ENCODE measurements around the gene MESP2. TPM values are rescaled to one million over a fixed set of nuclear protein-coding genes. Genes with fewer than 3 reads are reported as not detected.

The MESP2 gene
- total RNA-seq, 1 experiment from 2014 or later, result 0.28 TPM

GRCh38 chr15:89756897-89757296 is 19.2 kb upstream of the MESP2 start:
- Histone ChIP-seq H2BK120ac (ENCODE audit: low read depth, low read length, poor library complexity, severe bottlenecking) (no peak overlapping the region), H2BK20ac (ENCODE audit: low read depth, low read length, poor library complexity, severe bottlenecking) (no peak overlapping the region), H2BK15ac (ENCODE audit: low read depth, low read length) (no peak overlapping the region), H2AFZ (ENCODE audit: low read length) (no peak overlapping the region), H2AK5ac (ENCODE audit: insufficient read length, low read length) (no peak overlapping the region), H3T11ph (ENCODE audit: low read length) (no peak overlapping the region), H2BK5ac (ENCODE audit: insufficient read length, low read length) (no peak overlapping the region), H3K23ac (ENCODE audit: insufficient read length, low read depth, low read length) (no peak overlapping the region), H3K79me2 (ENCODE audit: insufficient read depth, low read length) (no peaks in the 10 kb centered on the region), H3K27me3 (ENCODE audit: insufficient read depth, low read length) (peaks cover 3% of the 10 kb centered on the region; the same call in 1 of the 2 replicates), H3K27ac (ENCODE audit: insufficient read length, low read depth, low read length) (no peak overlapping the region), H3K9me3 (ENCODE audit: control insufficient read depth, low read depth, low read length) (no peaks in the 10 kb centered on the region), H3K4me2 (ENCODE audit: insufficient read depth, insufficient read length, low read length) (no peak overlapping the region), H3K79me1 (ENCODE audit: insufficient read depth, low read depth, low read length, poor library complexity, severe bottlenecking) (no peaks in the 10 kb centered on the region), H3K23me2 (ENCODE audit: insufficient read length, low read depth, low read length, poor library complexity, severe bottlenecking) (no peaks in the 10 kb centered on the region), H2BK12ac (ENCODE audit: insufficient read length, low read depth, low read length) (no peak overlapping the region), H3K4me1 (ENCODE audit: insufficient read depth, low read length) (no peaks in the 10 kb centered on the region), H4K8ac (replicated peaks; ENCODE audit: insufficient read length, low read depth, low read length) (no peak overlapping the region), H4K5ac (ENCODE audit: insufficient read length, low read depth, low read length) (no peak overlapping the region), H3K18ac (ENCODE audit: insufficient read length, low read depth, low read length) (no peak overlapping the region), H4K91ac (ENCODE audit: insufficient read length, low read depth, low read length) (no peak overlapping the region), H3K4ac (ENCODE audit: low read depth, low read length) (no peak overlapping the region), H3K14ac (ENCODE audit: insufficient read depth, low read length) (no peak overlapping the region), H3K56ac (ENCODE audit: insufficient read length, low read depth, low read length) (no peak overlapping the region), H4K20me1 (ENCODE audit: control insufficient read depth, insufficient read depth, insufficient read length) (no peaks in the 10 kb centered on the region), H3K9ac (ENCODE audit: extremely low read depth, insufficient read length, low read length) (no peak overlapping the region)
- H3K27me3 Mint-ChIP-seq (ENCODE audit: low read depth), result peaks cover 52% of the 10 kb centered on the region
- H3K36me3 Mint-ChIP-seq (ENCODE audit: insufficient read depth in 1 of 3, low read depth in 3 of 3), result no peaks in the 10 kb centered on the region
- no CpG with 5 or more reads among the region's 7 CpGs for WGBS (ENCODE audit: extremely low coverage, insufficient read length, low lambda C conversion rate)
- TF ChIP-seq CTCF (conservative IDR thresholded peaks at IDR 0.05), result no peak
- H3K9me3 Mint-ChIP-seq, result no peaks in the 10 kb centered on the region; a peak in 1 of 5 replicates
- peaks cover 12 to 13% of the 10 kb centered on the region in 2 experiments for H3K4me1 Mint-ChIP-seq
- H3K27ac Mint-ChIP-seq, result no peak overlapping the region
- DNase-seq, result no peak
- H3K4me3 Mint-ChIP-seq, result no peak overlapping the region
